ENCODE data around the gene OR51I1. TPM values are rescaled to one million over a fixed set of nuclear protein-coding genes. Genes with fewer than 3 reads are reported as not detected.

OR51I1 gene
- total and polyA plus RNA-seq, 2 experiments from 2014 or later: not detected

DNA sequence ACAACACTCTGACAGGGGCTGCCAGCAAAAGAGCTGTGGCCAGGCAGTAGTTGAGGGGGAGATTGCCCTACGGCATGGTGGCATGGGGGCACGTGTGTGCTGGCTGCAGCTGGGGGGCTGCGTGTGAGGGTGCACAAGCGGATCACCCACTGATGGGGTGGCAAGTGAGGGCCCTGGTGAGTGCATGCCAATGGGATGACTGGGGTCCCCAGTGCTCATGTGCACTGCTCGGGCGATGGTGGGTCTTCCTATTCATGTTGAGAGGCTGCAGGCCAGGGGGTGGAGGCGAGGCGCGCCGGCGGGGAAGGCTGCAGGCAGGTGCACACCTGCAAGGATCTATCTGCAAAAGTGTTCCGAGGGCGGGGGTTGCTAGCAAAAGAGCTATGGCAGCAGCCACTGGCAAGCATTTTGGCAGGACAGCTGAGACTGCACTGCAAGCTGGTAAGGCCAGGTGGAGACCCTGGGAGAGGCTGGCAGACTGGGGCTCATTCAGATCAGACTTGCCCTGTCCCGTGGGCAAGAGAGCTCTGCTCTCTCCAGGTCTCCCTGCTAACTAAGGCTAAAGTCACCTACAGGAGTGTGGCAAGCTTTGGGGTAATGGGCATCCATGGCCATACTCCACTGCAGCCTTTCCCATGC, 19.8 kb upstream of the OR51I1 start:
- no peak for DNase-seq (ENCODE audit: low spot score)

DNA sequence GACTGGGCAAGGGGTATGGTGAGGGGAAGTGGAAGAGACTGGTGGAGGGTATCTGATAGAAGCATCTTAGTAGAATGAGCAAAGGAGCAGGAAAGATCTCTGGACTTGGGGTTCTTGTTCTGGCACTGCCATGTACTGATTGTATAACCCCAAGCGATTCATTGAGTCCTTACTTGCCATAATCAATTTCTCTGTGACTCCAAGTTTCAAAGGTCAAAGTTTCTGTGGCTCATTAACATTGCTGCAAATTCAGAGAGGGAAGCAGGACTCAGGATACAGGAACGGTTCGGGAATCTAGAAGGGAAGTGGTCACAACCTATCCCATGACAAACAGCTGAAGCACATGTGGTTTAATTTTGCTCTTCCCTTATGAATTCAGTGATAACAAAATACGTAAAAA, 8.1 kb upstream of the OR51I1 start:
- Histone ChIP-seq H4K20me1 (ENCODE audit: insufficient read depth, poor library complexity, severe bottlenecking) (no peaks in the 10 kb centered on the region), H3K4me2 (no peak overlapping the region), H3K4me1 (ENCODE audit: insufficient read depth) (no peaks in the 10 kb centered on the region), H3K36me3 (replicated peaks; ENCODE audit: insufficient read depth, low read depth) (no peaks in the 10 kb centered on the region), H2AFZ (no peak overlapping the region), H3K9me2 (replicated peaks; ENCODE audit: insufficient read depth) (no peaks in the 10 kb centered on the region), H3K79me2 (no peaks in the 10 kb centered on the region), H3K4me3 (no peak overlapping the region), H3K27ac (no peak overlapping the region), H3K9me3 (ENCODE audit: low read depth) (no peaks in the 10 kb centered on the region), H3K27me3 (no peaks in the 10 kb centered on the region)
- WGBS (ENCODE audit: low lambda C conversion rate, missing lambda C conversion rate): 88% methylated on average over 4 of the region's 4 CpGs
- TF ChIP-seq EZH2 (IDR thresholded peaks at IDR 0.05; ENCODE audit: borderline replicate concordance): no peak
- TF ChIP-seq, protein P1, sequence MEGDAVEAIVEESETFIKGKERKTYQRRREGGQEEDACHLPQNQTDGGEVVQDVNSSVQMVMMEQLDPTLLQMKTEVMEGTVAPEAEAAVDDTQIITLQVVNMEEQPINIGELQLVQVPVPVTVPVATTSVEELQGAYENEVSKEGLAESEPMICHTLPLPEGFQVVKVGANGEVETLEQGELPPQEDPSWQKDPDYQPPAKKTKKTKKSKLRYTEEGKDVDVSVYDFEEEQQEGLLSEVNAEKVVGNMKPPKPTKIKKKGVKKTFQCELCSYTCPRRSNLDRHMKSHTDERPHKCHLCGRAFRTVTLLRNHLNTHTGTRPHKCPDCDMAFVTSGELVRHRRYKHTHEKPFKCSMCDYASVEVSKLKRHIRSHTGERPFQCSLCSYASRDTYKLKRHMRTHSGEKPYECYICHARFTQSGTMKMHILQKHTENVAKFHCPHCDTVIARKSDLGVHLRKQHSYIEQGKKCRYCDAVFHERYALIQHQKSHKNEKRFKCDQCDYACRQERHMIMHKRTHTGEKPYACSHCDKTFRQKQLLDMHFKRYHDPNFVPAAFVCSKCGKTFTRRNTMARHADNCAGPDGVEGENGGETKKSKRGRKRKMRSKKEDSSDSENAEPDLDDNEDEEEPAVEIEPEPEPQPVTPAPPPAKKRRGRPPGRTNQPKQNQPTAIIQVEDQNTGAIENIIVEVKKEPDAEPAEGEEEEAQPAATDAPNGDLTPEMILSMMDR (IDR thresholded peaks at IDR 0.05; ENCODE audit: poor library complexity): no peak
- no peak for TF ChIP-seq EZH2phosphoT487 (IDR thresholded peaks at IDR 0.05; ENCODE audit: low read depth, severe bottlenecking, unreplicated experiment)
- no peak for DNase-seq (ENCODE audit: low spot score)

More for the DNA sequence above, 19.8 kb upstream of the OR51I1 start:
- no peak overlapping the region for H2AFZ ChIP-seq
- H3K9me3 ChIP-seq (ENCODE audit: low read depth): no peaks in the 10 kb centered on the region
- H3K27ac ChIP-seq: no peak overlapping the region
- no peak for TF ChIP-seq EZH2 (IDR thresholded peaks at IDR 0.05; ENCODE audit: borderline replicate concordance)
- no peak for TF ChIP-seq EZH2phosphoT487 (IDR thresholded peaks at IDR 0.05; ENCODE audit: low read depth, severe bottlenecking, unreplicated experiment)
- TF ChIP-seq, protein P1 (IDR thresholded peaks at IDR 0.05; ENCODE audit: poor library complexity): no peak
- no peaks in the 10 kb centered on the region for H3K4me1 ChIP-seq (ENCODE audit: insufficient read depth)
- no peak overlapping the region for H3K4me3 ChIP-seq
- 96% methylated on average over 14 of the region's 14 CpGs for WGBS (ENCODE audit: low lambda C conversion rate, missing lambda C conversion rate)
- H3K4me2 ChIP-seq: no peak overlapping the region
- no peaks in the 10 kb centered on the region for H4K20me1 ChIP-seq (ENCODE audit: insufficient read depth, poor library complexity, severe bottlenecking)
- no peaks in the 10 kb centered on the region for H3K9me2 ChIP-seq (replicated peaks; ENCODE audit: insufficient read depth)
- no peaks in the 10 kb centered on the region for H3K36me3 ChIP-seq (replicated peaks; ENCODE audit: insufficient read depth, low read depth)
- H3K27me3 ChIP-seq: no peaks in the 10 kb centered on the region
- no peaks in the 10 kb centered on the region for H3K79me2 ChIP-seq

DNA sequence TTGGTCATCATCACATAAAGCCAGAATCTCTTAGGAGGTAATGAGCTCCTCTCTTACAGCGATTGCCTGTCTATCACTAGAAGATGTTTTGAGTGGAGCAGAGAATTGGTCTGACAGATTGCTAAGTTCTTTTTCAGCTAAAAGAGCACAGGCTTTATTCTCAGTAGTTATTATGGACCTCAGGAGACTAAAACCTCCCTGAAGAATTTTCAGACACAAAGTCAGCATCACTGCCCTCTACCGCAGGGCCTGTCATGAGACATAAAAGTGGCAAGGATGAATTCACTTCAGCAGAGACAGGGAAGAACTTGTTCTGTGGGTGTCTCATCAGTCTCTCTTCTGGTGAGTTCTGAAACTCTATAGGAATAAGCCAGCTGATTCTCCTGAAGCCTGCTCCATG, 7.7 kb upstream of the OR51I1 start, which contains the start of gene OR51I2:
Gene OR51I2 (plus strand): TSS at position 301 of the 400 bp plus-strand sequence. CDS start 4,166 bp downstream, outside the sequence.
- H3K4me1 ChIP-seq (ENCODE audit: insufficient read depth): no peaks in the 10 kb centered on the region
- no peak within 1 kb of the TSS for H3K27ac ChIP-seq
- H3K36me3 ChIP-seq (replicated peaks; ENCODE audit: insufficient read depth, low read depth): no peaks in the 10 kb centered on the region
- TF ChIP-seq EZH2phosphoT487 (IDR thresholded peaks at IDR 0.05; ENCODE audit: low read depth, severe bottlenecking, unreplicated experiment) (no peak), EZH2 (IDR thresholded peaks at IDR 0.05; ENCODE audit: borderline replicate concordance) (no peak)
- TF ChIP-seq, protein P1 (IDR thresholded peaks at IDR 0.05; ENCODE audit: poor library complexity): no peak
- H3K9me2 ChIP-seq (replicated peaks; ENCODE audit: insufficient read depth): no peaks in the 10 kb centered on the region
- H4K20me1 ChIP-seq (ENCODE audit: insufficient read depth, poor library complexity, severe bottlenecking): no peaks in the 10 kb centered on the region
- H3K4me2 ChIP-seq: no peak within 1 kb of the TSS
- DNase-seq (ENCODE audit: low spot score): no peak
- no peaks in the 10 kb centered on the region for H3K79me2 ChIP-seq
- no peak within 1 kb of the TSS for H3K4me3 ChIP-seq
- no peaks in the 10 kb centered on the region for H3K9me3 ChIP-seq (ENCODE audit: low read depth)
- H2AFZ ChIP-seq: no peak within 1 kb of the TSS
- H3K27me3 ChIP-seq: no peaks in the 10 kb centered on the region
- WGBS (ENCODE audit: low lambda C conversion rate, missing lambda C conversion rate): 98% methylated on average over 2 of the region's 2 CpGs
